Right lobe of liver (tissue), 4 donors: ENCODE measurements around the gene TBC1D20.

Experiments used
- CTCF ChIP-seq, 4 donors: fragments of 200-600 bp in 3 of 4; fragments of 450-650 bp in 1 of 4; IDR thresholded peaks; one replicate each; pipeline versions ENCODE4 v1.5.1 to v1.8.0; 2016 to 2022; ENCODE audit warnings: antibody characterized with exemption in 4 of 4, mild to moderate bottlenecking in 2 of 4
- POLR2A ChIP-seq: fragments of 450-650 bp; IDR thresholded peaks from one replicate; pipeline ENCODE4 v1.6.1; 2017; ENCODE audit warnings: antibody characterized with exemption, mild to moderate bottlenecking
- donor health status: DM: no; HTN: no; CAD: no.
- donor health status: DM: no; HTN: no; CAD: no.
- donor health status: DM: no; HTN: yes; CAD: no.

GRCh38 chr20:396619-397431, 65.5 kb downstream of the TBC1D20 start:
- TF ChIP-seq POLR2A (no peak), CTCF (IDR thresholded peaks at IDR 0.05) (no peak)
